Peyer's patch (tissue), 4 donors: ENCODE data around the gene SMYD2.

Source experiments
- POLR2A ChIP-seq, 2 donors: fragments of 450-650 bp; IDR thresholded peaks; one replicate each; pipeline ENCODE4 v1.5.1; 2017; ENCODE audit warnings: antibody characterized with exemption in 2 of 2, mild to moderate bottlenecking in 2 of 2, moderate library complexity in 2 of 2
- TF ChIP-seq, protein P1 (sequence below), 6 experiments: fragments of 450-650 bp in 4 of 6; fragments of 200-600 bp in 2 of 6; sonication (generic) in 1 of 6; IDR thresholded peaks; one replicate each; pipeline ENCODE4 v1.5.1; 2017 to 2019; ENCODE audit warnings: antibody characterized with exemption in 6 of 6, mild to moderate bottlenecking in 3 of 6, moderate library complexity in 1 of 6

DNA sequence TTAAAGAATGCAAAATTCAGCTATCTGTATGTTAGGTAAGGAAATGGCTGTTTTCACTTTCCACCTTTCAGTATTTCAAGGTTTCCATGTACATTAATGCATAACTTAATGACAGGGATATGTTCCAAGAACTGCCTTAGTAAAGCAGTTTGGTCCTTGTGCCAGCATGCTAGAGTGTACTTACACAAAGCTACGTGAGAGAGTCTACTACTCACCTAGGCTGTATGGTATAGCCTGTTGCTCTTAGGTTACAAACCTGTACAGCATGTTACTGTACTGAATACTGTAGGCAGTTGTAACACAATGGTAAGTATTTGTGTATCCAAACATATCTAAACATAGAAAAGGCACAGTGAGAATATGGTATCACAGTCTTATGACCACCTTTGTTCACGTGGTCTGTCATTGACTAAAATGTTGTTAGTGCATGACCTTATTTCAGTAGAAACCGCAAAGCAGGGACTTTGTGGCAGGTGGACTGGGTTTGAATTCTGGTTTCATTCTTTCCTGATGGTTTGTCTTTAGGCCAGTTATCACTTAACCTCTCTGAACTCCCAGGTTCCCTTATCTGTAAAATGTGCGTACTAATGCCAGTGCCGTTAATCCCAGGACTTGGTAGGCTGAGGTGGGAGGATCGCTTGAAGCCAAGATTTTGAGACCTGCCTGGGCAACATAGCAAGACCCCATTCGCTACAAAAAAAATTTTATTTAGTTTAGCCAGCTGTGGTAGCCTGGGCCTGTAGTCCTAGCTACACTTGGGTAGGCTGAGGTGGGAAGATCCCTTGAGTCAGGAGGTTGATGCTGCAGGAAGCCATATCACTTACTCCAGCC, 4.9 kb downstream of the SMYD2 start:
- TF ChIP-seq, protein P1, sequence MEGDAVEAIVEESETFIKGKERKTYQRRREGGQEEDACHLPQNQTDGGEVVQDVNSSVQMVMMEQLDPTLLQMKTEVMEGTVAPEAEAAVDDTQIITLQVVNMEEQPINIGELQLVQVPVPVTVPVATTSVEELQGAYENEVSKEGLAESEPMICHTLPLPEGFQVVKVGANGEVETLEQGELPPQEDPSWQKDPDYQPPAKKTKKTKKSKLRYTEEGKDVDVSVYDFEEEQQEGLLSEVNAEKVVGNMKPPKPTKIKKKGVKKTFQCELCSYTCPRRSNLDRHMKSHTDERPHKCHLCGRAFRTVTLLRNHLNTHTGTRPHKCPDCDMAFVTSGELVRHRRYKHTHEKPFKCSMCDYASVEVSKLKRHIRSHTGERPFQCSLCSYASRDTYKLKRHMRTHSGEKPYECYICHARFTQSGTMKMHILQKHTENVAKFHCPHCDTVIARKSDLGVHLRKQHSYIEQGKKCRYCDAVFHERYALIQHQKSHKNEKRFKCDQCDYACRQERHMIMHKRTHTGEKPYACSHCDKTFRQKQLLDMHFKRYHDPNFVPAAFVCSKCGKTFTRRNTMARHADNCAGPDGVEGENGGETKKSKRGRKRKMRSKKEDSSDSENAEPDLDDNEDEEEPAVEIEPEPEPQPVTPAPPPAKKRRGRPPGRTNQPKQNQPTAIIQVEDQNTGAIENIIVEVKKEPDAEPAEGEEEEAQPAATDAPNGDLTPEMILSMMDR (IDR thresholded peaks at IDR 0.05), result no peak
- no peak for TF ChIP-seq POLR2A (IDR thresholded peaks at IDR 0.05)
